GM19025 (cell line): ENCODE measurements around the gene MBD5.
A peak's percentile ranks its signal among the peaks of the same experiment; 100 is the strongest.

Experiments used
- ATAC-seq: cut with Tn5 transposase; IDR thresholded peaks from one replicate; pipeline ENCODE4 v1.9.1; 2021; ENCODE audit warnings: mild to moderate bottlenecking, low read depth, moderate library complexity; ENCODE audit not compliant: unreplicated experiment

Gene MBD5

DNA sequence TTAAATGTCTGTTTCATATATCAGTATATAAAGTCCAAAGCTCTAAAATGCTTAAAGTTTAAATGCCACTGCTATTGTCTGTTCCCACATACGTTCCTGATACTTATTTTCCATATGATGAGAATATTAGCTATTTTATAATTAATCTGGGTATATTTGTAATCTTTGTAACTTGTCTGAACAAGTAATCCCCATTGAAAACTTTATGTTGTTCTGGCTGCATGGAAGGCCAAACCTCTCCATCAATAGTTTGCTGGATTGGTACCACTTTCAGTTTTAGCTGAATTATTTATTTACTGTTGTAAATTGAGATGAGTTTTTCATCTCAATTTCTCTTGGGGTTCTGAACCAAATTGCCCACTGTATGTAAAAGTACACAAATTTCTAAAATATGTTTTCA is 1.5 kb downstream of the MBD5 start:
- ATAC-seq = no peak

DNA sequence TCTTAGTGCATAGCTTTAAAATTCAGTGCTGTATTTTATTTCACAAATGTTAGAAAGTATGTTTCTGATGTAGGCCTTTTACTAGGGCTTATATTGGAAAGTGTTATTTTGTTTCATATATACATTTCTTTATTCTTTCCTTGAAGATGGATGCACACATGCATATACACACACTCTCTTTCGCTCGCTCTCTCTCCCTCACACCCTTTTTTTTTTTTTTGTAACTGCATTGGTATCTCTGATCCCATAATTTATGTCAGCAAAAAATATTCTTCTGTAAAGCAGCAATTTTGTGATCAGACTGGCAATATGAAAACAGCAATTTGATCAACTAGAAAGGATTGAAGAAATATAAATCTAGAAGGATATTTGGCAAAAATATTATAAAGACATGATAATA is 2.0 kb downstream of the MBD5 start:
- no peak for ATAC-seq

DNA sequence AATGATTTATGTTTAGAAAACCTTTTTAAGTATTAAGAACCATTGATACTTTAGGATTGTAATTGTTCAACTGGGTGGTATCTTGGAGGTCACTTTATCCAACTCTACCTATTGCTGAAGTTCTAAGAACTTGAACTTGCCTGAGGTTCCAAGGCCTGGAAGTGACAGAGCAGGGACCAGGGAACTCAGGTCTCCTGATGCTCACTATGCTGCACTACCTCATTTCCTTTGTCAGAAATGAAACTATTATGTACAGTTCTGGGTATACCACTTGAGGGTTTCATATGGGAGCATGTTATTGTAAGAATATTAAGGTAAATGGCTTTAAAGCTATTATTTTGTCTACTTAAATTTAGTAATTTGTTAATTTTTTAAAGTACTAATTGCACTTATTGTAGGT is 3.0 kb downstream of the MBD5 start:
- ATAC-seq = peak; percentile 23

DNA sequence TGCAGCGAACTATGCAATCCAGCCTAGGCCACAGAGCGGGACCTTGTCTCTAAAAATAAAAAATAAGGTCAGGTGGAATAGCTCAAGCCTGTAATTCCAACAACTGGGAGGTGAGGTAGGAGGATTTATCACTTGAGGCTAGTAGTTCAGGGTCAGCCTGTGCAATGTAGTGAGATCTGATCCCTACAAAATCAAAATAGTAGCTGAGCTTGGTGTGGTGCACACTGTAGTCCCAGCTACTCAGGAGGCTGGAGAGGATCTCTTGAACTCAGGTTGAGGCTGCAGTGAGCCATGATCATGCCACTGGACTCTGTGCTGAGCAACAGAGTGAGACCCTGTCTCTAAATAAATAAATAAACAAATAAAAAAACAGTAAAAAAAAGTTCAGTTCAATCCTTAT is 5.7 kb downstream of the MBD5 start:
- no peak for ATAC-seq

DNA sequence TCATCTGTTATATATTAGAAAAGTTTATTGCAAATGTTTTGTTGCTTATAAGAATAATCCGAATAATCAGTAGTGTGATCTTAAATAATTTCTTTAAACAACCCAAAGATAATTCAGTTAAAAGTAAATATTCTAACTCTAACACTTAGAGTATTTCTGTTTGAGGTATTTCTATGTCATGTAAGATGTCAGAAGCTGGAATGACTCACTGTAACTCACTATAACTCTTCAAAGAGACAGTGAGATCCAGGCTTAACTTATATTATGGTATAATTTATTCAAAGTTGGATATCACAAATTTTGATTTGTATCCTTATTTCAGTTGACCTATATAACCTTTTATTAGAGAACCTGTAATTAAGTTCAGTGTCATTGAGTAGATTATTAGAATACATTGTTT is 6.9 kb downstream of the MBD5 start:
- no peak for ATAC-seq

DNA sequence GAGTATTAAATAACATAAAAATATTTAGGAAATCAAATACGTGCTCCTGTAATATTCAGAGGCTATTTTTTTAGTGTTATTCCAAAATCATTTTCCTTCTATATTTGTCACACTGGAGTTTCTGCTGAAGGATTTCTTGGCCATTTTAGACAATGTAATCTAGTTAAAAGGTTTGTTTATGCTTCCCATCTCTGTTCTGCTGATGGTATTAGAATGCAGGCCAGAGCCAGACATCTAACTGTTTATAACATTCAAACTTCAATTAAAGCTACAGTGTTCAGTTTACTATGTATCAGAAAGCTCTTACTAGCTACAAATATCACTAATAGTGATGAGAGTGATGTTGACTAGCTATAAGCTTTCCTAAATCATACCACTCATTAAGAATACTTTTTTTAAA is 7.9 kb downstream of the MBD5 start:
- no peak for ATAC-seq

DNA sequence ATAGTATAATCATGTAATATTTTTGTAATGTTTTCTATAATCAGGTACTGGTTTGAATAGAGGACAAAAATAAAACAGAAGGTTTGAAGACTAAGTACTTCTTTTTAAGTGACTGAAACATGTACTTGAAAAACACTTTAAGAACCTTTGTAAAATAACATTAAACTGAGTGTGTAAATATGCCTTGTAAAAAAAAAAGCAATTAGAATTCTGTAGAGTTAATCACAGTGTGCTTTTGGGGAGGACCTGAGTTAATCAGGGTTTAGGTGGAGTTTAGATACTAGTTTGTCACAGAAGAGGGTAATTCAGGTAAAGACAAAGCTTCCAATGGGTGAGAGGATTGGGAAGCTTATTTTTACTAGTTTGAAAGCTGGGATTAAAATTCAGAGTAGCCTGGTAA is 10.3 kb downstream of the MBD5 start:
- no peak for ATAC-seq

DNA sequence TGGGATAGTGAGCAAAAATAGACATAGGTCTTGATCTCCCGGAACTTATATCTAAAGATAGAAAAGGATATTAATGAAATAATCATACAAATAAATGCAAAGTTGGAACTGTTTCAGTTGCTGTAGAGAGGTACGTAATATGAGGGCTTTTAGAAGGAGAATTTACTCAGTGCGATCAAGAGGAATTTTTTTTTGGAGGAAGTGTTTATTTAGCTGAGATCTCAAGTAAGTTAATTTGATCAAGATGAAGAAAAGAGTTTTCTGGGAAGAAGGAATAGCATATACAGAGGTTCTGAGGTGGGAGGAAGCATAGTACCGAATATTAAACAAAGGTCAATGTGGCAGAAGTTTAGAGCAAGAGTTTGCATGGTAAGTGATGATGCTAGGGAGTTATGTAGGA is 11.3 kb downstream of the MBD5 start:
- no peak for ATAC-seq

DNA sequence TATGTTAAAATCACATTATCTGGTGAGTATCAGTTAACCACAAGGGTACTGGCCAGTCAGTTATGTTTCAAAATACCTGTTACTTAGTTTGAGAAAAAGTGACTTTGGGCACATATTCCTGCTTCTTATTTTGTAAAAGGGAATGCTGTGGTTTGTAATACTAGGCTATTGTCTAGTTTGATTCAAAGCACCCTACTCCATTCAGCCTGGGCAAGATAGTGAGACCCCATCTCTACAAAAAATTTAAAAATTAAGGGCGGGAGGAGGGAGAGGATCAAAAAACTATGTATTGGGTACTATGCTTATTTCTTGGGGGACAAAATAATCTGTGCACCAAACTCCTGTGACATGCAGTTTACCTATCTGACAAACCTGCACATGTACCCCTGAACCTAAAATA is 18.9 kb downstream of the MBD5 start:
- ATAC-seq = no peak

DNA sequence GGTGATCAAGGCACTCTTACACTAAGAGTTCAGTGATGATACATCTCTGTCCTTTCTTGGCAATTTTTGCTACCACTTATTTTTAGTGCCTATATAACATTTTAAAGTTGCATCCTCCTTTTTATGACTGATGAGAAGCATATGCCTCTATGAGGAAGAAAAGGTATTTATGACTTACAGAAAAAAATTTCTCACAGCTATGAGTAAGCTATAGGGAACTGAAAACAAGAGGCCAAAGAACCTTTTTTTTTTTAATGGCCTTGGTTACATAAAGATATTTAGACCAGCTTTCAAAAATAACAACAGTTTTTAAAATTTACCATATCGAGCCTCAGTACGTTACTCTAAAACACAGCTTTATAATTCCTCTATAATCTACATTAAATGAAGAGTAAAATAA is 21.3 kb downstream of the MBD5 start:
- peak; percentile 75 for ATAC-seq

DNA sequence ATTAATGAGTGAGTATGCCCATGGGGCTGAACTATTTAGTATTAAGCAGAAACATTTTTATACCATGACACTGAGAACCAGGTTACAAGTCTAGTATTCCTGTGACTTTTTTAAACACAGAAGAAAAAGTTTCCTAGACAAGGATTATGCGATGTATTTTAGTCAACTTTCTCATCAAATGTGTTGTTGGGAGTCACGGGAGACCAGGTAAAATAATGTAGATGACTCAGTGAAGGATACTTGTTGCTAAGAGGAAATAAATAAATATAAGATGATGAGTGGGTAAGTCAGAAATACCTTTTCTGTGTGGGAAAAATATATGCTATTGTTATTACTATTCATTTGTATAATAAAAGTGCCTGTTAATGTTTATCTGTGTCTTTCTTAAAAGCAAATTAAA is 23.4 kb downstream of the MBD5 start:
- no peak for ATAC-seq

DNA sequence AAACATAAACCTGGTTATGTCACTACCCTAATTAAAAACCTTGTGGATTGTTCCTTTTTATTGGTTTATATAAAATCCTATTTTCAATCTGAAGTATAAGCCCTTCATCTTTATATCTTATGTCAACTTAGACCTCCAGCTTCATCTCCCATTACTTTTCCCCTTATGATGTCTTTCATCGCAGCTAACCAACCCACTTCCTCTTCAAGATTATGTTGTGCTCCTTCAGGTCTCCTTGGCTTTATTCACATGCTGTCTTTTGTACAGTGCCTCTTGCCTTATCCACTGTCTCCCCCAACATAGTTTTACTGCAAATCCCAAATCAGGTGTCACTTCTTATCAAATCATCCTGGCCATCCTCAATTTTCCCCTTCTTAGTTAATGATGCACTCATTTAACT is 25.9 kb downstream of the MBD5 start:
- ATAC-seq = no peak

DNA sequence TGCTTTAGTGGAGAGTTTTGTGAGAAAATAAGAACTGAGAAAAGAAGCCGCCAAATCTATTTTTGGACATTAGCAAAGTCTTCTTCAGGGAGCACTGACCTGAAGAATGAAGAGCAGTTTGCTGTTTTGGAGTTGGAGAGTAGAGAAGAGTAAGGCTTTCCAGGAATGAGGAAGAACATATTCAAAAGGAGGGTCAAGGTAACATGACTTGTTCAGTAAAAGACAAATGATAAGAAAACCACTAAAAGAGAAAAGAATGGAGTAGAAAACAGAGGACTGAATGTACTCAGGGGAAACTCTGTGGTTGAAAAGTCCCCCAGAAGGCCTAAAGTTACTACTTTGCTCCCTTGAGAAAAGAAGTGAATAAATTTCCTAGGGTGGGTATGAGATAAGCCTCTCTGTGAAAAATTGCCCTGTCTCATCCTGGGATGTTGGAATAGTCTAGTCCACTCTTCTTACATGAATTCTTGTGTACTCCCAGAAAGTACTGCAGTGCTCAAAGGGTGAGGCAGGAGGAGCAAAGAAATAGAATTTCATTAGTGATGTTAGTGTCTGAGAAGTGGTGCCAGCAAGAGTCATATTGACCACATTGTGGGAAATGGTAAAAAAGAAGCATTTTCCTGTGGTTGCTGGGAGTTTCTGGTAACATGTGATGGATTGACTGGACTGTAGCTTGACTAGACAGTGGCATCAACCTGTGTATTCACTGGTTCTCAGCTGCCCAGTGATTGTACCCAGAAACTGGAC is 27.8 kb downstream of the MBD5 start:
- peak; percentile 66 for ATAC-seq

DNA sequence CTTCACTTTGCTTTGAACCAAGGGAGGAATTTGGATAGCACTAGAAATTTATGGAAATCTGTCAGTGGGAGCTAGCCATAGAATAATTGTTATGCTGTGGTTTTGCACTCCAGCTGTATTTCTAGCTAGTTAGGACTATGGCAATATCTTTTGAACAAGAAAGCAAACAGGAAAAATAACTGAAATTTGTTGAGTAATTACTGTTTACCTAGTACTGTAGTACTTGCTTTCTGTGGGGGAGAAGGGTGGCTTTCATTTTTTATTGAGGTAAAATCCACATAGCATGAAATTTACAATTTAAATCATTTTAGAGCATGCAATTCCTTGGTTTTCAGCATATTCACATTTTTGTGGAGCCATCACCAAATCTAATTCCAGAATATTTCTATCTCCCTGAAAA is 28.4 kb downstream of the MBD5 start:
- no peak for ATAC-seq

DNA sequence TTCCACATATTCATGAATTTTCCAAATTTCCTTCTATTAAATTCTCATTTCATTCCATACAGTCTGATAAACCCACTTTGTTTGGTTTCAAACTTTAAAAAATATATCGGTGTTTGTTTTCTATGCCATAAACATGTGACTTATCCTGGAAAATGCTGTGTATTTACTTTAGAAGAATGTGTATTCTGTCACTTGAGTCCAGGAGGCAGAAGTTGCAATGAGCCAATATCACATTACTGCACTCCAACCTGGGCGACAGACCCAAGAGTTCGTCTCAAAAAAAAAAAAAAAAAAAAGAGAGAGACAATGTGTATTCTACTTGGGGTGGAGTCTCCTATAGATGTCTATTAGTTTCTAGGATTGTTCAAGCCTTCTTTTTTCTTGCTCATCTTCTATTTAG is 31.8 kb downstream of the MBD5 start:
- no peak for ATAC-seq

DNA sequence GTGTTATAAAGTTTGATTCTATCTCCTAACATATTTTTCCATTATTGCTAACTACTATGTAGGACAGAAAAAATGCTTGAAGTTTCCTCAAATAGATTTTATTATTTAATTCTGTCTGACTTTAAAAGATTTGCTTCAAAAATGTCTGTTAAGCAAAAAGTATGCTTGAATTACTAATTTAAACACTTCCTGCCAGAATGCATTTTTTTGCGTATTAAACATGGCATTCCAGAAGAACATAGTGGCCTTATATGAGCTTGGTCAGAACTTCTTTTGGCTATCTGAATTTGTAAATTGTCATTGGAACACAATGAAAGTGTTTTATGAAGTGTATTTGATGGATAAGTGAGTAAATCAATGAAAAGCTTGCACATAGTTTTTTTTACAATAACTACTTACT is 37.8 kb downstream of the MBD5 start:
- no peak for ATAC-seq

DNA sequence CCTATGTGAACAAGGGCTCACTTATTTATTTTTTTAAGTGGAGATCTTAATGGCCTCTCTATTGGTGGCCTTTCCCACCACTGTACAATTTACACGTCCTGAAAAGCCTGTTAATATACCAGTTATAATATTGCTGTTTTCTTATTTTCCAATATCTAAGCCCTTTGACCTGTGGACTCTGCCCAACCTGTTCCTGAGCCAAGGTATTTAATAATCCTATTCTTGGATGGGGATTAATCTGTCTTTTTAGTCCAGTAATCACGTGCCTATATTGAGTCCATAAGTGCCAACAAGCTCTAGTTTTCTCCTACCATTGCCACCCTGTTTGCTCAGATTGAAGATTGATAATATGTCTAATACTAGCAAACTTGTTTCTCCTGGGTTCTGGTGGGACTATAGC is 42.7 kb downstream of the MBD5 start:
- ATAC-seq = no peak

DNA sequence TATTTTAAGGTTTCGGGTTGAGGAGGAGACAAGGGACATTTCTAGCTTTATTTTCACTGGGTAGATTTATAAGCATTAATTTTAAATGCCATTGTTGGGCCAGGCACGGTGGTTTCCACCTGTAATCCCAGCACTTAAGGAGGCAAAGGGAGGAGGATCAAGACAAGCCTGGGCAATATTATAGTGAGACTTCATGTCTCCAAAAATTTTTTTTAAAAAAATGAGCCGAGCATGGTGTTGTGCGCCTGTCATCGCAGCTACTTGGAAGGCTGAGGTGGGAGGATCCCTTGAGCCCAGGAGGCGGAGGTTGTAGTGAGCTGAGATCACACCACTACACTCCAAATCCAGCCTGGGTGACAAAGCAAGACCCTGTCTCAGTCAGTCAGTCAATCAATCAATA is 45.0 kb downstream of the MBD5 start:
- ATAC-seq = no peak

DNA sequence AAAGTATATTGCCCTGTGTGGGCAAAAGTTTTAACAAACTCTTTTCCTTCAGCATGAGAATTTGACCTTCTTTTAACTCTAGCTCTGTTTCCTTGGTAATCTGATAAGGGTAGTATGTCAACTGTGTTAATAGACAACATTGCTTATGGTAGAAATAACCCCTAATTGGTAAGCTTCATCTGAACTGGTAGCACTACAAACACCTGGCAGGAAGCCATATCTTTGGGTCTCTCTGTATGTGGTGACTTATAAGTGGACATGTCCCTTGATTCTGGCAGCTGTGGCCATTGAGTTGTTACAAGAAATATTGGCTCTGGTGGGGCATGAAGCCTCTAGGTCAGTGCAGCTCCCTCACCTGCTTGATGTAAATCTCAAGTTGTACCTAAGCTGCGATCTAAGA is 46.9 kb downstream of the MBD5 start:
- ATAC-seq = no peak

DNA sequence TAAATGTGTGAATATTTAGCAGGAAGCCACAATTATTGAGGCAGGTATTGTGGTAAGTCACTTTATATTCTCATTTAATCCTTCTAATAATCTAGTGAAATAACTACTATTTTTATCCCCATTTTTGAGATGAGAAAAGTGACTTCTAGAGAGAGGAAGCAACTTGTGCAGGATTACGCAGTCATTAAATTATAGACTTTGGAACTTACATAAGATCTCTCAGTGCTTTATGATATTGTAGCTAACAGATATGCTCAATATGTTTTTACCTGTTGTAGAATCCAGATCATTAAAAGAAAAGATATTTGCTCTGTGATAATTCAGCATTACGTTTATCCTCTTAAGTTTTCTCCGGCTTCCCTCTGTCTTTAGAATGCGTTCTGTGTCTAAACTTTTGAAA is 50.5 kb downstream of the MBD5 start:
- no peak for ATAC-seq

DNA sequence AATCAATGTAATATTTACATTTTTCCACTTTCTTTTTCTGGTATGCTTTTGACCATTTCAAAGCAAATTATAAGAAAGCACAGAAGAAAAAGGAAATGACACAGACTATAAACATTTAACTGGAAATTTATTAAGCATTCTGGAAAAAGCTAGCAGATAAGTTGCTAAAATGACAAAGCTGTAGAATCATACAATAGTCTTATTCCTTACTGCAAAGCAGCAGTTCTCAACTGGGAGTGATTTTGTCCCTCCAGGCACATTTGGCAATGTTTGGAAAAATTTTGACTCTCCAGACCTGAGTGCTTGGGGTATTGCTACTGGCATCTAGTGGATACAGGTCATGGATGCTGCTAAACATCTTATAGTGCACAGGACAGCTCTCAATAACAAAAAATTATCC is 75.1 kb downstream of the MBD5 start:
- ATAC-seq = no peak

DNA sequence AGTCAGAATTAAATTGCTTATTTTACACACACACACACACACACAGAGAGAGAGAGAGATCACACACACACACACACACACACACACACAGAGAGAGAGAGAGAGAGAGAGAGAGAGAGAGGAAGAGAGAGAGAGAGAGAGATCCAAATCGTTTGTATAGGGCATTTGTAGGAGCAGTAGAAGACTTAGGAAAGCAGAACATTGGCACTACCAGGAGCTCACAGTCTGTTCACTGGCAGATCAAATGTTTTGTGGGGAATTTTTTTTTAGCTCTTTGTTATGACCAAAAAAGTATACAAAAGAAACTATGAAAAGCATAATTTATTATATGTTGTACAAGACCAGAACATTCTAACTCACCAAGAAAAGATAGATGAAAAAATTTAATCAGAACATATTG is 81.8 kb downstream of the MBD5 start:
- ATAC-seq = no peak

DNA sequence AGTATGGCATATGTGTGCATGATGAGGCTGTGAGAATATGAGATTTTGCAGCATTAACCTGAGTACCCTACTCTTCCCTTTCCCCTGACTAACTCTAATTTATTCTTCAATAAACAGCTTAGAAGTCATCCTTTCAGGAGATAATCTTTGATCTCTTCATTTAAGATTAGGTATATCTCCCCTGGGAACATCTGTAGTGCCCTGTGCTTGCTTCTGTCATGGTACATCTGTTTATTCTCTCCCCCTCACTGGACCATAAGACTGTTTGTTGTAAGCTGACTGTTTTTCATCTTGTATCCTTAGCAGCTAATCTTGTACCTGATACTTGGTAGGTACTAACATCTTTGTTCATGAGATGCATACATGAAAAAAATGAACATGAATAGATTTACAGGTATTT is 83.1 kb downstream of the MBD5 start:
- ATAC-seq = no peak
